ENCODE data around the gene CACNG4.
"Not testable (repeated sequence)": the region's sequence is repeated elsewhere in the genome, so short reads cannot be mapped to it uniquely, and the experiment has no call there.

Gene CACNG4

DNA sequence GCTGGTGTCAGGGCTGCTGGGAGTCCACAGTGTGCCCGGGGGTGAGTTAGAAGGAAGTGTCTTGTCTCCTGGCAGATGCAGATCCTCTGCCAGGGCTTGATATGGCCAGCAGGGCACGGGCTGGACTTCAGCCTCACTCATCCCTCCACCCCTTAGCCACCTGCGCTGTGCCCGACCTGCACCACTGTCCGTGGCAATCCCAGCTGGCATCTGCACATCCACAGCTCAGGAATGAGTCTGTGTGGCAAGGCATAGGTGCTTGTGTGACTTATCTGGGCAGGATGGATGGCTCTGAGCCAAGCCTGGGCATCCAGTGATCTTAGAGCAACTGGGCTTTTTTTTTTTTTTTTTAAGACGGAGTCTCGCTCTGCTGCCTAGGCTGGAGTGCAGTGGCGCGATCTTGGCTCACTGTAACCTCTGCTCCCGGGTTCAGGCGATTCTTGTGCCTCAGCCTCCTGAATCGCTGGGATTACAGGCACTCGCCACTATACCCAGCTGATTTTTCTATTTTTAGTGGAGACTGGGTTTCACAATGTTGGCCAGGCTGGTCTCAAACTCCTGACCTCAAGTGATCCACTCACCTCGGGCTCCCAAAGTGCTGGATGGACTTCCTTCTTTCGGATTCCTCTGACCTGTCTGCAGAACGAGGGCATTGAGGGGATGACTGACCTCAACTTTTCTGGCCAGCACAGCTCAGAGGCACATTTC lies 57.4 kb downstream of the CACNG4 start:
- DNase-seq, result no peak

DNA sequence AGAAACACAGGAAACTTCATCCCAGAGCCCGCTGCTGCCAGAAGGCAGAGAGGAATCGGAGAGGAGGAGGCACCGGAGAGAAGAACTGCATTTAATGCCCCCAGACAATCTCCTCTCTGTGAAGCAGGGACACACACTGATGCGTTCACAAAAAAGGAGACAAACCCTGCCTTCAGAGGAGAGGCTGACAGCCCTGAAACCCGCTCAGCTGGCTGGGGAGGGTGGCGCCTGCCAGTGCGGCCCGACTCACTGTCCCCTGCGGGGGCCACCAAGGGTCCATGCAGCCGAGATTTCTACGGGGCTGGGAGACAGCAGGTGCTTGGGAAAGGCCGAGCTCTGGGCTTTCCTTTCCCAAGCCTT lies 57.9 kb downstream of the CACNG4 start:
- DNase-seq, result no peak

DNA sequence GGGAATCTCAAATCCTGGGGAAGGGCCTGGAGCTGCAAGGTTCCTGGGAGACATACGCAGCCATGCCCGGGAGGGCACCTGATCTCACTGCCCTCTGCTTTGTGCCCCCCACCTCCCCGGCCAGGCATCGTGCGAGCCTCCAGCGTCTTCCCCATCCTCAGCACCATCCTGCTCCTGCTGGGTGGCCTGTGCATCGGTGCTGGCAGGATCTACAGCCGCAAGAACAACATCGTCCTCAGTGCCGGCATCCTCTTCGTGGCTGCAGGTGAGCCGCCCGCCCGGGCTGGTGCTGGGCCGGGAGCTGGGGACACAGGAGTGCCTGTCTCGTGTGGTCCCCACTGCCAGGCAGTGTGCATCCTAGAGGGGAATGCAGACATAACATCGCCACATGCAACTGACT lies 60.2 kb downstream of the CACNG4 start:
- no peak for DNase-seq

DNA sequence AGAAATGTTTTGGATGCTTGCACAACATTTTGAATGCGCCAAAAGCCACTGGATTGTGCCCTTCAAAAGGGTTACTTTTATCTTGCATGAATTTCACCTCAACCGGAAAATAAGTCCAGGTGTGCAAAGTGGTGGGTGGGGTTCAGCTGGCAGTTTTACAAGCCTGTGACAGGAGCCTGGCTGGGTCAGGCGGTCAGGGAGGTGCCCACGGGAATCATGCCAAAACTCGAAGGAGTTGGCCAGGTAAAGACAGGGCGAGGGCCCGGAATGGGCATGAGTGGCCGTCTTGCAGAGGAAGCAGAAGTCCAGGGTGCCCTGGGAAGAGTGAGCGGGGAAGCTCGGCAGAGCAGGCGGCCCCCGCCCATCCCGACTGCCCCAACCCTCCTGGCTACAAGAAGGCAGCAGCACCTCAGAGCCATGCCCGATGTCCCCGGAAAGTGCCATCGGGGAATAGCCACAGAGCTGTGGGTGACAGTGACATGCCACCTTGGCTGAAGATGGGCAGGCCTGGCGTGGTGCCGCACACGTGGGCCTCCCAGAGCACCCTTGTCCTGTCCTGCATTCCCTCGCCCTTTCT lies 60.8 kb downstream of the CACNG4 start:
- DNase-seq, result no peak

DNA sequence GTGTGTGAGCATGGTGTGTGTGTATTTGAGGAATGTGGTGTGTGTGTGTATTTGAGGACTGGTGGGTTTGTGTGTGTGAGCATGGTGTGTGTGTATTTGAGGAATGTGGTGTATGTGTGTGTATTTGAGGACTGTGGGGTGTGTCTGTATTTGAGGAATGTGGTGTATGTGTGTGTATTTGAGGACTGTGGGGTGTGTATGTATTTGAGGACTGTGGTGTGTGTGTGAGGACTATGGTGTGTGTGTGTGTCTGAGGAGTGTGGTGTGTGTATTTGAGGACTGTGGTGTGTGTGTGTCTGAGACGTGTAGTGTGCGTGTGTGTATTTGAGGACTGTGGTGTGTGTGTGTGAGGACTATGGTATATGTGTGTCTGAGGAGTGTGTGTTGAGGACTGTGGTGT lies 61.8 kb downstream of the CACNG4 start:
- DNase-seq, result no peak

DNA sequence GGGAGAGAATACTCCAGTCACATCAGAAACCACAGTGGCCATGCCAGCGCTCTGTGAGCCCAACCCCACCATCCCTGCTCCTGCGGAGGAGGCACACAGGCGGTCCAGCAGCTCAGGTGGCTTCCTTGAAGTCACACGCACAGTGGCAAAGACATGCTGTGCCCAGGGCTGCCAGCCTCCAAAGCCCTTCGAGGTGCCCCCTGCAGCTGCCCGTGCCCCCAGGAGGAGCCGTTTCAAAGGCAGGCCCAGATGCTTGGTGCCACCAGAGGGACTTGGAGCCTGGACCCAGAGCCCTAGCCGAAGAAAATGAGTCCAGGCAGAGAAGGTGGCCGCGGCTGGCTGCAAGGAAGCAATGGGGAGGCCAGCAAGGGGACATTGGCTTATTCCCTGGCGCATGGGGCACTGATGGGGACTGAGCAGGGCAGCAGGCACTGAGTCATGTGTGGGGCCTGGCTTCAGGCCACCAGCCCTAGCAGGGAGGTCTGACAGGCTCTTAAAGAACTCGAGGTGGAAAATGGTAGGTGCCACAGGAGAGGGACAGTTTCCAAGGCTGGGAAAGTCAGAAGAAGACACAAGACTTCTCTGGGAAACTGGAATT lies 62.6 kb downstream of the CACNG4 start:
- no peak for DNase-seq

DNA sequence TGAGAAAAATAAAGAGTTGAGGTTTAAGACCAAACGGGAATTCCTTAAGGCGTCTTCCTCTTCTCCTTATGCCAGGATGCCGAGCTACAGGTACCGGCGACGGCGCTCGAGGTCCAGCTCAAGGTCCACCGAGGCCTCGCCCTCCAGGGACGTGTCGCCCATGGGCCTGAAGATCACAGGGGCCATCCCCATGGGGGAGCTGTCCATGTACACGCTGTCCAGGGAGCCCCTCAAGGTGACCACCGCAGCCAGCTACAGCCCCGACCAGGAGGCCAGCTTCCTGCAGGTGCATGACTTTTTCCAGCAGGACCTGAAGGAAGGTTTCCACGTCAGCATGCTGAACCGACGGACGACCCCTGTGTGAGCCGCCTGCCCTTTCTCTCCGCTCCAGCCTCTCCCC lies 66.1 kb downstream of the CACNG4 start:
- DNase-seq, result no peak

DNA sequence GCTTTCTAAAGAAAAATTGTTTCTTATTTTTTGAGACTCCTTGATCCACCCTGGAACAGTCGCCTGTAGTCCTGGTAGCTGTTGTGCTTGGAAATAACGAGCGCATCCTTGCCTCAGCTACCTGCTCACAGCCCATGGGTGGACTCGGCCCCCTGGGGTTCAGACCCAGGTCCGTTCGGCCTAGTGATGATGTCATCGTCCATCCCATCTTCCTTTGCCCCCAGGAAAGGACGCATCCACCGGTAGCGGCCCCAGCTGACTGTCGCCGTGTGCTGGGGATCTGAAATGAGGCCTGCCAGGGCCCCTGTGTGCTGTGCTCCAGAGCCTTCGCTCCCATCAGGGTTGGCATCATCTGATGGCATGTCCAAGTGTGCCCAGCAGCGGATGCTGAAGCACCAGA lies 67.9 kb downstream of the CACNG4 start:
- no peak for DNase-seq

DNA sequence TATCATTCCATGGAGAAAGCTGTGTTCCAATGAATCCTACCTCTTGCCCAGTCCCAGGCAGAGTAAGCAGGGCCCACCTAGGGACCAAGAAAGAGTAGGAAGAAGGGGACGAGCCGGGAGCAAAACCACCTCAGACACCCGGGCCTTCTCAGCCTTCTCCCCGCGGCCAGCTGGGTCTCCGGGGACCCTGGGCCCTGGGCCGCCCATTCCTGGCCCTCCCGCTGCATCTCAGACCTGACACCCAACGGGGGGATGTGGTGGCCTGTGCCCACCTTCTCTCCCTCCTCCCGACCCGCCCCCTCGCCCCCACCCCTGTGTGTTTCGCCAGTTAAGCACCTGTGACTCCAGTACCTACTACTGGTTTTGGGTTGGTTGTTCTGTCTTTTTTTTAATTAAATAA lies 68.5 kb downstream of the CACNG4 start:
- no peak for DNase-seq

DNA sequence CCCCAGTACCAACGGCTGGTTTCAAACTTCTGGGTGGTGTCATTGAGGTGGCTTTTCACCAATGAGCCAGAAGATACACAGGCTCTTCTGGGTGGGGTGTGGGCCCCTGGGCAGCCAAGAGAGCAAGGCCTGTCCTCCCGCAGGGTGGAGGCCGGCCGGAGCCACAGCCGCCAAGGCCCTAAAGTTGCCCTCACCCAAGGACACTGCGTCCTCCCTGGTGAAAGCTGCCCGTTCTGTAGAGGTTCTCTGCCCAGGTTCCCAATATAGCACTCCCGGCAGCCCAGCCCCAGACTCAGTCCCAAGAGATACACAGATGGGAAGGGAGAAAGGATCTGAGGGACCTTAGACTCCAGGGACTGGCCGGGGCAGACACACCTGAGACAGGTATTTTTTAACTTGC lies 69.1 kb downstream of the CACNG4 start:
- DNase-seq, result no peak

DNA sequence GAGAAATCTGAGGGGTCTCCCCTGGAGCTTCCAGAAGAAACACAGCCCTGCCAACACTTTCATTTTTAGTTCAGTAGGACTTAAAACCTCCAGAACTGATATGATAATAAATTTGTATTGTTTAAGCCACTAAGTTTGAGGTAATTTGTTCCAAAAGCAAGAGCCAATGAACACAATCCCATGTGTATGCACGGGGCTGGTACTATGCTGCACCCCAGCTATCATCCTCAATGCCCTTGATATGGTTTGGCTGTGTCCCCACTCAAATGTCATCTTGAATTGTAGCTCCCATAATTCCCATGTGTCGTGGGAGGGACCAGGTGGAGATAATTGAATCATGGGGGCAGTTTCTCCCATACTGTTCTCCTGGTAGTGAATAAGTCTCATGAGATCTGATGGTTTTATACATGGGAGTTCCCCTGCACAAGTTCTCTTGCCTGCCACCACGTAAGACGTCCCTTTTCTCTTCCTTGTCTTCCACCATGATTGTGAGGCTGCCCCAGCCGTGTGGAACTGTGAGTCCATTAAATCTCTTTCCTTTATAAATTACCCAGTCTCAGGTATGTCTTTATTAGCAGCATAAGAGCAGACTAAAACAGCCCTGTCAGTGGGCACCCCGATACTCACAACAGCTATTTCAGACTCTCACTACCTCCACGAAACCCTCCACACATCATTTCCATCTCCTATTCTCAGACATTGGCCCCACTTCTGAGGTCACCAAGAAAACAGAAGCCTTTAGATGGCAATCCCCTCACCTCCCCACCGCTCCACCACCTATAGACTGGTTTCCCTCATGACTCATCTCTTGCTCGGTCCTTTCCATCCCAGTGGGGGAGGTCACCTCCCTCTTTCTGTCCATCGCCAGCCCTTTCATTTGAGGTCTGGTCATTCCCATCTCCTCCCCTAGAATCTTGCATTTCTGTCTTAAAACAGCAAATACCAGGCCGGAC lies 70.9 kb downstream of the CACNG4 start:
- DNase-seq, result no peak

DNA sequence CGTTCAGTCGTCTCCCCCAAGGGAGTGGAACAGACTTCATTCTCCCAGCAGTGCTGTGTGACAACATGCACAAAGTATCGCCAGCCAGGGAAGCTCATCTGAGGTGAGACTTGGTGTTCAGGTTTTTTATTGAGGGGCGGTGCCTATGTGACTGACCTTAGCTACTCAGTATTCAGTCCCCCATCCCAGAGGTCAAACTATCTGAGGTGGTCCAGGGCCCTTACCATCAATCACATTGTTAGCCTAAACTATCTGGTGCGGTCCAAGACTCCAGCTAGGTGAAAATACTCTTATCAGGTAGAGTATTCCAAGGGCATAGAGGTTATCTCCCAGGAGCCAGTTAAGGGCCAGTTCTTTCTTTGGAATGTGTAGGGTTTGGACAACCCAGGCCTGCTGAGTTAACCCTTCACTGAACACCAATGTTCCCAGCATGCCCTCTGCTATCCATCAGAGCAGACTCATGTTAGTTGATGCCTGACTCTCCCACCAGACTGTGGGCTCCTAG lies 74.4 kb downstream of the CACNG4 start:
- DNase-seq, result no peak

DNA sequence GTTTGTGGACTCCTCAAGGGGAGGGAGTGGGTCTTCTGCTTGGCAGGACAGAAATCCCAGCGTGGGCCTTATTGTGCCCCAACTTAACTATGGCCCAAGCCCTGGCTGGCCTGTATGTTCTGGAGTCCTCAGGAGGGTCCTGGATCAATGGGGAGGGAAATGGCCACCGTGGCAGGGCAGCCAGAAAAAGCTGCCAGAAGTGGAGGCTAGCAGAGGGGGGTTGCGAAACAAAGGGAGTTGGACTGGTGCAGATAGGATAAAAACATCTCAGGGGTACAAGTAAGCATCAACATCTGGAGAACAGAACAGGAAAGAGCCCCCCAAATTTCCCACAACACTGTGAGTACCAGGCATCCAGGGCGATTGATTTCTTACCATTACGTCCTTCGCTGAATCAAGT lies 76.1 kb downstream of the CACNG4 start:
- DNase-seq, result no peak

DNA sequence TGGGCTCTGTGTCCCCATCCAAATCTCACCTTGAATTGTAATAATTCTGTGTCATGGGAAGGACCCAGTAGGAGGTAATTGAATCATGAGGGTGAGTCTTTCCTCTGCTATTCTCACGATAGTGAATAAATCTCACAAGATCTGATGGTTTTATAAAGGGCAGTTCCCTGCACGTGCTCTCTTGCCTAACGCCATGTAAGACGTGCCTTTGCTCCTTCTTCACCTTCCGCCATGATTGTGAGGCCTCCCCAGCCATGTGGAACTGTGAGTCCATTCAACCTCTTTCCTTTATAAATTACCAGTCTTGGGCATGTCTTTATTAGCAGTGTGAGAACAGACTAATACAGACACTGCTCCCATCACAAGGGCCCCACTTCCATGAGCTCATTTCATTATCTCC lies 76.6 kb downstream of the CACNG4 start:
- DNase-seq, result not testable (repeated sequence)

DNA sequence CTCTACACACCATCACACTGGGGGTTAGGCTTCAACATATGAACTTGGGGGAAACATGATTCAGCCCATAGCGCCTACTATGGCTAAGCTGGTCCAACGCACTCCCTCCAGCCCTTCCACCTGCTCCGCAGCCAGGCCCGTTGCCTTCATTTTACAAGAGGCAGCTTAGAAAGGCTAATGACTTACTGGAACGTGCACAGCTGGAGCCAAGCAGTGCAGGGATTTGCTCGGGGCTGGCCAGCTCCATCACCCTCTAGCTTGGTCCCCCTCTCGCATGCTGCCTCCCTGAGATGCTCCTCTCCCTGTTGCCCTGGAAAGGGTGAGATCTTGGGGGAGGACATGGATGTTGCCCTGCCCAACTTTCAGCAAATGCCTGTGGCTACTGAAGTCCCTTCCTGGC lies 77.0 kb downstream of the CACNG4 start:
- no peak for DNase-seq

DNA sequence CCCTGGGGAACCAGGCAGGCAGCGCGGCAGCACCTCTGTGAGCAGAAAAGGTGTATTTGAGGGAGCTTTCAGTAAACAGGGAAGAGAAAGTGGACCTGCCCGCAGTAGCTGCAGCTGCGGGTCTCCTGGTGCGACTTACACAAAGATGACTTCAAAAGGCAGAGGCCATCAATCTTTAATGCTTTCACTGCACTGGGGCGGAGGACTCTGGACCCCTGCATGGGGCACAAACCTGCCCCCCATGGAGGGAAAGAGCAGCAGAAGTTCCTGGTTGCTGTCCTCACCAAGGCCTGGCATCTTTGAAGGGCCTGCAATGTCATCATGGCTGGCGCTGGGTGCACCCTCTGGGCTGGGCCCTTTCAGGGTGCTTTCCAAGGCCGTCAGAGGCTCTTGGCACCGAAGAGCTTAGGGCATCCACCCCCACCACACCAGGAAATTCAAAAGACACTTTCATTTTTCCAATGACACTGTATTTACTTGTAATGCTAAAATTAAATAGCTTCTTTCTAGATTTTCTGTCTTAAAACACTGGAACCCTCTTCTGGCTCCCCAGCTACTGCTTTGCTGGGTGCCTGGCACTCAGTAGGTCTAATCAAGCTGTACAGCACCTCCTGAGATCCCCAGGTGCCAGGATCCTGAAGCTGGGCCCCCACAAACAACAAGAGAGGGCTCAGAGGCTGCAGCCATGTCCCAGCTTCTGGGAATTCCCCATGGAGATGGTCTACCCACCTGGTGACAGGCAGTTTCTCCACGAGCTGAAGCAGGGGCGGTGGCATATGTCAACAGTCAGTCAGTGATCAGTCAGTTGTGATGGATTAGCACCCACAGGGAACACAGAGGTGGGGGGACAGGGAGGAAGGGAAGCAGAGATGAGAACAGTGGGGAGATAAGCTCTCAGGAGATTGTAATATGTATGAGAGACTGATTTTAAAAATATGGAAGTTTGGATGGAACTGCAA lies 77.7 kb downstream of the CACNG4 start:
- DNase-seq, result no peak

DNA sequence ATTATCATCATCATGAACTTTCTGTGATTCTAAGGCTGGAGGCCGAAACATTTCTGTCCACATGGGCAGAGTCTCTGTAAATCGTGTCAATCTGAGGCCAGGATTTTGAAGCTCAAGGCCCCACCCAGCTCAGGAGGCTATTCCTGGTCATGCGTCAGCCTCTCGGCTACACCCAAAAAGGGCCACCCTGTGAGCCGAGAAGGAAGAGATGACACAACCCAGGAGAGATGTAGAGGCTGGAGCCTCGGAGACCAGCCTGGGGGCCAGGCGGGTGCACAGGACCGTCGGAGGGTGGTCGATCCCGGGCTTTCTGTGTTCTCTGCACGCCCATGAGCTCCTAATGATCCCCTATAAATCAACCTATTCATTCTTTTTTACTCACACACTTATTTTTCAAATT lies 78.8 kb downstream of the CACNG4 start:
- no peak for DNase-seq

DNA sequence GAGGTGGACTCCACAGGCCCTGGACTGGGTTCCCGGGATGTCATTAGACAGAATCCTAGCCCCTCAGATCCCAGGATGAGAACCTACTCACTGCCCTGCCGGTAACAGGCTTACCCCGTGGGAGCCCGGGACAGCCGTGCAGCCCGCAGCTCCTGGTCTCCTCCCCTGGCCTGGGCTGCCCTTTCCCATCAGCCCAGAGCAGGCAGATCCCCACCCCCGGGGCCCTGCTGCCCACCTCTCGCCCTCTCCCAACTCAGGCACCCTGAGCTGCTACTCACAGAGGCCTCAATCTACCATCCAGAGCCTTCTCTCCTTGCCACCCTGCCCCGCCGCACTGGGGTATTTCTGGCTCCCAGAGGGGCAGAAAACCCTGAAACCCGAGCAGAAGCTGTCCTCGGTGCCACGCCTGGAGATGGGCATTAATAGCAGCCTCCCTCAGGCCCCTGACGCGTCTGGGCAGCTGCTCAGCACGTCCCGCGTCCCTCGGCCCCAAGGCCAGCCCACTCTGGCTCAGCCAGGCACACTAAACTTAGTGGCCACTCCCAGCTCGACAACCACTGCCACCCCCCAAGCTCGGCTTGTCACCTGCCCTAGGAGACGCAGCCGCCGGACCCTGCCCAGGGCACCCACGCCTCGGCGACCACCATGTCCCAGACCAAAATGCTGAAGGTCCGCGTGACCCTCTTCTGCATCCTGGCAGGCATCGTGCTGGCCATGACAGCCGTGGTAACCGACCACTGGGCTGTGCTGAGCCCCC lies 79.7 kb downstream of the CACNG4 start, which contains the start of gene CACNG1:
Gene CACNG1 (plus strand): TSS at position 539 of the 757 bp plus-strand sequence. CDS start 107 bp downstream, at position 646.
- DNase-seq, result no peak

DNA sequence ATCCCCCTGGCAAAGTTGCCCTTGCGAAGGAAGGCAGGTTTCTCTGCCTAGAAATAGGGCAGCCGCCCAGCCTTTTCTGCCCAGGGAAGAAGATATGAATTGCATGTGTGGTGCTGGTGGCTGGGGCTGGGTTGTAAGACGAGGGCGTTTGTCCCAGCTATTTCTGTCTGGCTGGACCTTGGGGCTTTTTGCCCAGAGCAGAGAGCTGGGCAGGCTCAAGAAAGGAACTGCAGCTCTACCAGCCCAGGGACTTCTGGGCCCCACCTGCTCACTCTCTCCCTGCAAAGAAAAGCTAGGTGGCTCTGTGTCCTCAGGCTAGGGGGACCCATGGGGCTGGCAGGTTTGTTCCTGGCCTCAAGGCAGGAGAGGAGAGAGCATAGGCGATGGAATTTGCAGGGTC lies 80.4 kb downstream of the CACNG4 start:
- DNase-seq, result no peak

DNA sequence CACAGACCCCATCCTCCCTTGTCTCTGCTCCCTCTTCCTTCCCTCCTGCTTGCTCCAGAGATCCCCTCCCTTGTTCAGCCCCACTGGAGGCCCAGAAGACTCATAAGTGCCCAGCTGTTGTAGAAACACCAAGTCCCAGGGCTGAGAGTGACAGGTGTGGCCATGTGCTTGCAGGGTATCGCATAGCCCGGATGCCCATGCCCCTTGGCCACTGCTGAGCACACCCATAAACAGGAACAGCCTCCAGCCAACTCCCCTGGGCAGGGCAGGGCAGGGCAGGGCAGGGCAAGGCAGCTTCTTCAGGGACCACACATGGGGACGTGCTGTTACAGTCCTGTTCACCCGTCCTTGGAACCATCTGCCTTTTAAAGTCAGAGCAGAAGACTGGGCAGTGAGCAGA lies 81.9 kb downstream of the CACNG4 start:
- no peak for DNase-seq

DNA sequence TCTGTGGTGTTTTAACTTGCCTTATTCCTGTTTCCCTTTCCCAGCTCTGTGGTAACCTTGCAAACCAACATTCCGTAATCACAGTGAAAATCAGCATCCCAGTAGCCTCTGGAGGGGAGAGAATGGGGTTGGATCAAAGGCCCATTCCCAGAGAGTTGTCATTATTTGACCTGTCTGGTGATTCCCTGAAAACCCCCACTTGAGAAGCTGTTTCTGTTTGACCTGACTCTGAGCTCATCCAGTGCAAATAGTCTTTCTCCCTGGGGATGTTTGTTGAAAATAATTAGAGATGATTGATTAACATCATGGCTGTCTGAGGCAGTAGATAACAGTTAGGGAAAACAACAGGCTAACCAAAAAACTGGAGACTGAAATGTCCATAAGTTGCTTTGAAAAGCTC lies 82.9 kb downstream of the CACNG4 start:
- DNase-seq, result no peak
